Raji (cell line): Measurements from ENCODE around the gene NSRP1.

Source experiments
- POLR2A ChIP-seq: IDR thresholded peaks from 2 replicates; pipeline ENCODE4 v1.6.1; 2011; ENCODE audit warnings: low read depth, low read length, control low read depth; ENCODE audit not compliant: insufficient read depth

Gene NSRP1

GRCh38 chr17:30199600-30199999, 83.0 kb downstream of the NSRP1 start:
- TF ChIP-seq POLR2A: no peak

GRCh38 chr17:30200106-30200505, 83.5 kb downstream of the NSRP1 start:
- no peak for TF ChIP-seq POLR2A

- no peak for TF ChIP-seq POLR2A
Observed at GRCh38 chr17:30203471-30203981, 86.9 kb downstream of the NSRP1 start.

GRCh38 chr17:30207655-30208054, 91.0 kb downstream of the NSRP1 start:
- TF ChIP-seq POLR2A: no peak

GRCh38 chr17:30208214-30208613, 91.6 kb downstream of the NSRP1 start:
- no peak for TF ChIP-seq POLR2A

GRCh38 chr17:30209930-30210329, 93.3 kb downstream of the NSRP1 start:
- no peak for TF ChIP-seq POLR2A

- no peak for TF ChIP-seq POLR2A
Observed at GRCh38 chr17:30210366-30210765, 93.8 kb downstream of the NSRP1 start.

GRCh38 chr17:30210901-30211300, 94.3 kb downstream of the NSRP1 start:
- no peak for TF ChIP-seq POLR2A

GRCh38 chr17:30211371-30211770, 94.8 kb downstream of the NSRP1 start:
- TF ChIP-seq POLR2A: no peak

GRCh38 chr17:30212750-30213149, 96.1 kb downstream of the NSRP1 start:
- TF ChIP-seq POLR2A: no peak

- no peak for TF ChIP-seq POLR2A
Observed at GRCh38 chr17:30217054-30217453, 100.4 kb downstream of the NSRP1 start.

- TF ChIP-seq POLR2A: no peak
Observed at GRCh38 chr17:30217746-30218245, 101.2 kb downstream of the NSRP1 start.

- no peak for TF ChIP-seq POLR2A
Observed at GRCh38 chr17:30218799-30219198, 102.2 kb downstream of the NSRP1 start.

GRCh38 chr17:30219315-30219714, 102.7 kb downstream of the NSRP1 start:
- no peak for TF ChIP-seq POLR2A

GRCh38 chr17:30219833-30220232, 103.2 kb downstream of the NSRP1 start:
- TF ChIP-seq POLR2A: no peak

GRCh38 chr17:30220414-30220813, 103.8 kb downstream of the NSRP1 start:
- TF ChIP-seq POLR2A: no peak

- no peak for TF ChIP-seq POLR2A
Observed at GRCh38 chr17:30221346-30221745, 104.7 kb downstream of the NSRP1 start.
